ENCODE measurements around the gene OR10A3.

The OR10A3 gene

DNA sequence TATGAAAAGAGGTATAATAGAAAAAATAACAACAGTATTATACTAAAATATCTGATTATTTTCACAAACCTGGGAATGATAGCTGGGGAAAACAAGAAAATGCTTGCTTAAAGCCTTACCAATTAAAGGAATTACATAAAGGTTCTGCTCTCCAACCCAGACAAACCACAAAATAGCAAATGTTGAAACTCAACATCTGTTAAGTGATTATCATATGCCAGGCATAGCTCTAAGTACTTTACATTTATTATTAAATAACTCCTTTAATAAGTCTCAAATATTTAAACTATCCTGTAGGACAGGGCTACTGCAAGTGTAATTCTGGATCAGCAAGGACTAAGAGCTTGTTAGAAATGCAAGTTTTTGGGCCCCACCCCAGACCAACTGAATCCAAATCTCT, 30.5 kb downstream of the OR10A3 start:
- POLR2A ChIA-PET, result no interaction called here
- CTCF ChIA-PET, result interaction anchor here (1.1 to 1.2 kb wide), 2 partner anchors 21 to 76 kb away, joined by 3 read pairs; partner anchors contain the start of gene EIF3F
- TF ChIP-seq, protein P1, sequence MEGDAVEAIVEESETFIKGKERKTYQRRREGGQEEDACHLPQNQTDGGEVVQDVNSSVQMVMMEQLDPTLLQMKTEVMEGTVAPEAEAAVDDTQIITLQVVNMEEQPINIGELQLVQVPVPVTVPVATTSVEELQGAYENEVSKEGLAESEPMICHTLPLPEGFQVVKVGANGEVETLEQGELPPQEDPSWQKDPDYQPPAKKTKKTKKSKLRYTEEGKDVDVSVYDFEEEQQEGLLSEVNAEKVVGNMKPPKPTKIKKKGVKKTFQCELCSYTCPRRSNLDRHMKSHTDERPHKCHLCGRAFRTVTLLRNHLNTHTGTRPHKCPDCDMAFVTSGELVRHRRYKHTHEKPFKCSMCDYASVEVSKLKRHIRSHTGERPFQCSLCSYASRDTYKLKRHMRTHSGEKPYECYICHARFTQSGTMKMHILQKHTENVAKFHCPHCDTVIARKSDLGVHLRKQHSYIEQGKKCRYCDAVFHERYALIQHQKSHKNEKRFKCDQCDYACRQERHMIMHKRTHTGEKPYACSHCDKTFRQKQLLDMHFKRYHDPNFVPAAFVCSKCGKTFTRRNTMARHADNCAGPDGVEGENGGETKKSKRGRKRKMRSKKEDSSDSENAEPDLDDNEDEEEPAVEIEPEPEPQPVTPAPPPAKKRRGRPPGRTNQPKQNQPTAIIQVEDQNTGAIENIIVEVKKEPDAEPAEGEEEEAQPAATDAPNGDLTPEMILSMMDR (IDR thresholded peaks at IDR 0.05; ENCODE audit: control extremely low read depth, extremely low read depth, low read depth, missing control alignments), result no peak
- no peak for DNase-seq (ENCODE audit: extremely low spot score)

DNA sequence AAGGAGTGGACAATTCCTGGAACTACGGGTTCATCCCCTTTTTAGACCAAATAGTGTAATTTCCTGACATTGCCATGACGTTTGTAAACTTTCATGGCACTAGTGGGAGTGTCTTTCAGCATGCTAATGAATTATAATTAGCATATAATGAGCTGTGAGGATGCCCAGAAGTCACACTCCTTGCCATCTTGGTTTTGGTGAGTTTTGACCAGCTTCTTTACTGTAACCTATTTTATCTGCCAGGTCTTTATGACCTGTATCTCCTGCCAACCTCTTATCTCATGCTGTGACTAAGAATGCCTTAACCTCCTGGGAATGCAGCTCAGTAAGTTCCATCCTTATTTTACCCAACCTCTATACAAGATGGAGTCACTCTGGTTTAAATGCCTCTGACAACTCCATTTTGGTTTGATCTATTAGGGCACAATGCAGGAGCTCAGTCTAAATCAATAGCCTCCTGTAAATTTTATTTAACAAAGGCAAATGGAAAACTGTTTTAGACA, 31.2 kb downstream of the OR10A3 start:
- ChIA-PET CTCF (interaction anchor here (1.1 to 2.7 kb wide), 4 partner anchors 18 to 77 kb away, joined by 3 to 9 read pairs (median 3); partner anchors contain the start of gene EIF3F), POLR2A (no interaction called here)
- DNase-seq (ENCODE audit: extremely low spot score), result no peak
- TF ChIP-seq, protein P1 (IDR thresholded peaks at IDR 0.05; ENCODE audit: control extremely low read depth, extremely low read depth, low read depth, missing control alignments), result no peak

DNA sequence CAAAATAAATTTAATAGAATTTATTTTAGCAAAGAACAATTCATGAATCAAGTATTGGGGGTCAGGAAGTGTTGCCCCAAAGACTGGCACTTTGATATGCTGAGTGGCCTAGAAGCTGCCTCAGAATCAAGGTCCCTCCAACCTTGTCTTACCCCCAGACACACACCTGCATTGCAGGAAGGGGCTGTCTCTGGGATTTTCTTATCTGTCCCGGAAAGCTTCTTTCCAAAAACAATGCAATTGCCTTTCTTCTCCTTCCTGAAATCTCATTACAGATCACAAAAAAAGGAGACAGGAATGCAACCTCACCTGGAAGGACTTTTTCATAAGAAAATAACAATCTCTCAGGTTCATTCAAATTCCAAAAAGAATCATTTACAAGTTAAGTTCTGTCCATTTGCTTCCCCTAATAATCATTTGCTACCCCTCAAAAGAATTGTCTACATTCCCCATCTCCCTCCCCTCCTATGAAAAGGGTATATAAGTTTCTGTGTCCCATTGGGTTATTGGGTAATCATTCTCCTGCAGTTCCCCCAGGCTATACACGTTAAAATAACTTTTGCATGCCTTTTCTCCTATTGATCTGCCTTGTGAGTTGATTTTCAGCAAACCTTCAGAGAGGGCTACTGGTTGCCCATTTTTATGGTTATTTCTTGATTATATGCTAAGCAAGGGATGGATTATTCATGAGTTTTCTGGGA, 31.8 kb downstream of the OR10A3 start:
- CTCF ChIA-PET, result interaction anchor here (1.1 to 2.7 kb wide), 2 partner anchors 17 to 35 kb away, joined by 3 to 9 read pairs; no protein-coding TSS in a partner anchor
- TF ChIP-seq, protein P1 (IDR thresholded peaks at IDR 0.05; ENCODE audit: control extremely low read depth, extremely low read depth, low read depth, missing control alignments), result no peak
- POLR2A ChIA-PET, result no interaction called here
- no peak for DNase-seq (ENCODE audit: extremely low spot score)

GRCh38 chr11:7907121-7907520, 34.4 kb downstream of the OR10A3 start:
- TF ChIP-seq, protein P1 (IDR thresholded peaks at IDR 0.05; ENCODE audit: control extremely low read depth, extremely low read depth, low read depth, missing control alignments), result no peak
- ChIA-PET CTCF (interaction anchor here (1.9 to 2.5 kb wide), 2 partner anchors 79 to 192 kb away, joined by 6 to 7 read pairs; partner anchors contain the start of gene EIF3F), POLR2A (no interaction called here)
- no peak for DNase-seq (ENCODE audit: extremely low spot score)

- ChIA-PET CTCF (interaction anchor here (1.3 to 2.5 kb wide), 3 partner anchors 14 to 193 kb away, joined by 3 to 7 read pairs (median 6); partner anchors contain the start of gene EIF3F), POLR2A (no interaction called here)
- TF ChIP-seq, protein P1 (IDR thresholded peaks at IDR 0.05; ENCODE audit: control extremely low read depth, extremely low read depth, low read depth, missing control alignments), result no peak
- DNase-seq (ENCODE audit: extremely low spot score), result no peak
Measured at GRCh38 chr11:7906481-7906880, 35.0 kb downstream of the OR10A3 start.

DNA sequence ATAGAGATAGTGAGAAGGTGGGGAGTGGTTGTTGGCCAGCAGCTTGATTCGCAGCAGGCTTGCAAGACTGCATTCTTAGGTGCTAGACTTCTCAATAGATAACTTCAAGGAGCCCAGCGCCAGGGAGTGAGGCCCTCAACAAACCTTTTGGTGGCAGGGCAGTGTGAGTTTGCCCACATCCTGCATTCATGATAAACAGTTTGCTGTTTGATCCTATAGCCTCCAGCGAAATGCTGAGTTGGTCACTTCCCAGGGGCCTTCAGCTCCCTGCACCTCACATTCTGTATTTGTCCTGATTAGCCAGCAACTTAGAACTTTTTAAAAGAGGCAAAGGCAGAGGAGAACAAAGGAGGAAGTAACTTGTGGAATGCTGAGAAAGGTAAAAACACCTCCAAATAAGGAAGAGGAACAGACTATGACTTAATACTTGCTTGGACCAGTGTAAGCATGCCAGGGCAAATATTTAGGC, 35.5 kb downstream of the OR10A3 start:
- no peak for DNase-seq (ENCODE audit: extremely low spot score)
- TF ChIP-seq, protein P1 (IDR thresholded peaks at IDR 0.05; ENCODE audit: control extremely low read depth, extremely low read depth, low read depth, missing control alignments), result no peak
- POLR2A ChIA-PET, result no interaction called here
- CTCF ChIA-PET, result interaction anchor here (1.3 to 2.5 kb wide), 3 partner anchors 13 to 193 kb away, joined by 3 to 7 read pairs (median 6); partner anchors contain the start of gene EIF3F
